GM12892 (cell line): ENCODE measurements around the gene WWOX.

Experiments
- POLR2A ChIP-seq: IDR thresholded peaks from 2 replicates; pipeline ENCODE4 v1.6.1; 2011; ENCODE audit warnings: low read depth, low read length, control low read depth
- TAF1 ChIP-seq: IDR thresholded peaks from 2 replicates; pipeline ENCODE4 v1.6.1; 2011; ENCODE audit warnings: low read depth, mild to moderate bottlenecking, control low read depth, low read length, borderline replicate concordance

DNA sequence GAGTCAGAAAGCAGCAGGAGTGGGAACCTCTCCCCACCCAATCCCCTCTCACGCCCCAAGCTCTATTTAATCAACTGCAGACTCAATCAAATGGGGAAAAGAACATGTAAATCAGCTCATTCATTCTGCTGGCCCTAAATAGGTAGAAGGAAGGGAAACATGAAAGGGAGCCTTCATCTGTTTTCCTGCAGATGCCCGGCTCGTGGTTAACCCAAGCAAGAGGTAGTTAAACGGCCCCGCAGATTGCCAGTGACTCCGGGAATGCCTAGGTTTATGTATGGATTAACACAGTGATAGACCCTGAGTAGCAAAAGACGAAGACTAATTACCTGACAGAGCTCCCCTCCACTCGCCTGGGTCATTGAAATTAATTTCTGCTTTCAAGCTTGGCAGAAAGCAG lies 542.0 kb downstream of the WWOX start:
- TF ChIP-seq POLR2A (no peak), TAF1 (no peak)
